CD4-positive, alpha-beta memory T cell (primary cell): ENCODE measurements around the gene ACKR2. TPM values are rescaled to one million over a fixed set of nuclear protein-coding genes. Genes with fewer than 3 reads are reported as not detected.
A peak's percentile ranks its signal among the peaks of the same experiment; 100 is the strongest.

ENCODE experiments used
- CTCF ChIA-PET: fragments of 350-600 bp; sonication (Branson Sonifier 250); formaldehyde crosslinking; loops from one replicate; lab custom pipeline; 2021; ENCODE audit warnings: inconsistent platforms; ENCODE audit not compliant: partially characterized antibody; lab: Charles Lee
- POLR2A ChIA-PET: fragments of 350-600 bp; sonication (Branson Sonifier 250); formaldehyde crosslinking; loops from one replicate; lab custom pipeline; 2021; ENCODE audit not compliant: partially characterized antibody; lab: Charles Lee
- DNase-seq, 5 donors: peaks; one replicate each; pipeline versions ENCODE4 v3.0.0 to v3.0.0-alpha.2; 2020 to 2022; ENCODE audit warnings: mixed read lengths in 1 of 5
- H3K27ac ChIP-seq: one replicate; pipeline ENCODE4 v1.7.0; 2013; ENCODE audit warnings: low read depth, low read length
- H3K27me3 ChIP-seq: 2 replicates; pipeline ENCODE4 v1.7.0; 2013; ENCODE audit warnings: mild to moderate bottlenecking, low read length, moderate library complexity; ENCODE audit not compliant: insufficient read depth
- H3K36me3 ChIP-seq: 2 replicates; pipeline ENCODE4 v1.7.0; 2013; ENCODE audit warnings: mild to moderate bottlenecking, low read length, moderate library complexity; ENCODE audit not compliant: insufficient read depth
- H3K4me1 ChIP-seq: 2 replicates; pipeline ENCODE4 v1.7.0; 2013; ENCODE audit warnings: mild to moderate bottlenecking, low read length, moderate library complexity; ENCODE audit not compliant: insufficient read depth
- H3K4me3 ChIP-seq, 2 donors: one replicate each; pipeline ENCODE4 v1.7.0; 2013; ENCODE audit warnings: low read length in 2 of 2, mild to moderate bottlenecking in 1 of 2
- H3K9me3 ChIP-seq, 2 donors: one replicate each; pipeline ENCODE4 v1.7.0; 2013; ENCODE audit warnings: low read length in 2 of 2, control low read depth in 1 of 2; ENCODE audit not compliant: control insufficient read depth in 1 of 2
- H3K27ac Mint-ChIP-seq, 7 donors: one replicate each; pipeline ENCODE4 v1.8.0; 2020 to 2021; ENCODE audit warnings: mixed read lengths in 7 of 7, mild to moderate bottlenecking in 6 of 7, inconsistent platforms in 3 of 7, moderate library complexity in 3 of 7
- H3K27me3 Mint-ChIP-seq, 2 donors: one replicate each; pipeline ENCODE4 v1.8.0; 2020 to 2021; ENCODE audit warnings: mixed read lengths in 2 of 2
- H3K36me3 Mint-ChIP-seq, 2 donors: one replicate each; pipeline ENCODE4 v1.8.0; 2020 to 2021; ENCODE audit warnings: mixed read lengths in 2 of 2, inconsistent platforms in 1 of 2, mild to moderate bottlenecking in 1 of 2
- H3K4me1 Mint-ChIP-seq, 4 donors: one replicate each; pipeline ENCODE4 v1.8.0; 2020 to 2021; ENCODE audit warnings: mixed read lengths in 4 of 4, mild to moderate bottlenecking in 1 of 4
- H3K4me3 Mint-ChIP-seq, 8 donors: one replicate each; pipeline ENCODE4 v1.8.0; 2020 to 2021; ENCODE audit warnings: mixed read lengths in 8 of 8, mild to moderate bottlenecking in 7 of 8, moderate library complexity in 6 of 8, inconsistent platforms in 3 of 8
- H3K9me3 Mint-ChIP-seq, 8 donors: one replicate each; pipeline ENCODE4 v1.8.0; 2020 to 2021; ENCODE audit warnings: mixed read lengths in 8 of 8, mild to moderate bottlenecking in 5 of 8, inconsistent platforms in 3 of 8, moderate library complexity in 1 of 8
- intact Hi-C: fragments of 100-400 bp; cut with micrococcal nuclease; formaldehyde crosslinking; loops from one replicate; pipeline ENCODE4 v1.15.1; 2023
- polyA plus RNA-seq, 2 donors: library from polyadenylated mRNA; unstranded; fragments of 300-500 nt; fragmentation: Illumina TruSeq; gene quantifications; one replicate each; pipeline ENCODE4 v1.2.3, GENCODE V29; 2021
- total RNA-seq, 2 experiments: library from RNA; stranded (reverse); gene quantifications; one replicate each; pipeline ENCODE4 v1.2.3, GENCODE V29; 2021

Gene ACKR2
- total and polyA plus RNA-seq, 4 experiments from 2014 or later: 0.28 to 0.49 TPM; not detected in 2

DNA sequence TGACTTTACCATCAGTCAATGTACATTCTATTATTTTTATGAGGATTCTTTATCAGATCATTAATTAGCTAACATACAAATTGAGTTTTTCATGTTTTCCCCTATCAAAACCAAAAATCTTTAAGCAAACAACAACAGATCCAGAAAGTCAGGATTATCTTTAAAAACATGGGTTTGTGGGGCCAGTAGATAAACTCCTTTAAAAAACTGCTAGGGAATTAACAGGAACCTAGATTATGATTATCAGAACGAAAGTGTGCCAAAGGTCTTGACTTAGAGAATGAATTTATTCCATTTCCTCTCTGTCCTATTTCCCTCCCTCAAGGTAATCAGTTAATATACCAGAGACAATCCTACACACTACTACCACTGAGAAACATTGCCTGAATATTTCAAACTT, 23.0 kb upstream of the ACKR2 start:
- CTCF ChIA-PET: interaction anchor here (11.6 kb wide), 1 partner anchor 93 kb away, joined by 156 read pairs; the partner anchor contains the start of gene CYP8B1
- no peaks in the 10 kb centered on the region for H3K4me1 ChIP-seq
- peak overlapping the region in 5 of 7 donors; percentile 3 to 40 (median 26) for H3K27ac Mint-ChIP-seq
- no peaks in the 10 kb centered on the region for H3K9me3 ChIP-seq
- H3K9me3 Mint-ChIP-seq: no peaks in the 10 kb centered on the region
- DNase-seq: no peak
- H3K27me3 ChIP-seq: no peaks in the 10 kb centered on the region
- no peak overlapping the region for H3K27ac ChIP-seq
- no peak overlapping the region for H3K4me3 Mint-ChIP-seq
- no peaks in the 10 kb centered on the region for H3K27me3 Mint-ChIP-seq
- peaks cover 5% of the 10 kb centered on the region for H3K36me3 ChIP-seq
- peaks cover 23 to 42% of the 10 kb centered on the region in 2 donors for H3K36me3 Mint-ChIP-seq
- POLR2A ChIA-PET: interaction anchor here (0.5 kb wide), 1 partner anchor 889 kb away, joined by 3 read pairs; no protein-coding TSS in a partner anchor
- no peak overlapping the region for H3K4me3 ChIP-seq
- intact Hi-C loops: no loop called here
- H3K4me1 Mint-ChIP-seq: peaks cover 4 to 13% (median 9%) of the 10 kb centered on the region in 4 donors

DNA sequence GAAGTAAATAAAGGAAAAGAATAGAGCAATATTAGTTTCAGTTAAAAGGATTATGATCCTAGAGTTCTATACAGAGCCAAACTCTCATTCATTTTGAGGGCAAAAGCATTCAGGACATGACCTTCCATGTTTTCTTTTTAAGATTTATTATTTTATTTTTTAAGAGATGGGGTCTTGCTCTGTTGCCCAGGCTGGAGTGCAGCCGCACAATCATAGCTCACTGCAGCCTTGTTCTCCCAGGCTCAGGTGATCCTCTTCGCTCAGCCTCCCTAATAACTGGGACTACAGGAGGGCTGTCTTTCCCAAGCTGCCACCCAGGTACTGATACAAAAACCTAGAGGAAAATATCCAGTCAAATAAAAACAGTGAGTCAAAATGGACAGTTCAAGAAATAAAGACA, 22.6 kb upstream of the ACKR2 start:
- Mint-ChIP-seq H3K27ac (peak overlapping the region in 3 of 7 donors; percentile 14 to 68 (median 29)), H3K36me3 (peaks cover 25 to 45% of the 10 kb centered on the region in 2 donors), H3K27me3 (no peaks in the 10 kb centered on the region), H3K4me3 (no peak overlapping the region), H3K9me3 (no peaks in the 10 kb centered on the region), H3K4me1 (peaks cover 6 to 14% (median 9%) of the 10 kb centered on the region in 4 donors)
- H3K4me1 ChIP-seq: no peaks in the 10 kb centered on the region
- H3K27me3 ChIP-seq: no peaks in the 10 kb centered on the region
- no peak overlapping the region for H3K27ac ChIP-seq
- no peak for DNase-seq
- H3K36me3 ChIP-seq: peaks cover 5% of the 10 kb centered on the region
- ChIA-PET POLR2A (interaction anchor here (0.5 kb wide), 1 partner anchor 888 kb away, joined by 3 read pairs; no protein-coding TSS in a partner anchor), CTCF (interaction anchor here (11.6 kb wide), 1 partner anchor 93 kb away, joined by 156 read pairs; the partner anchor contains the start of gene CYP8B1)
- H3K9me3 ChIP-seq: no peaks in the 10 kb centered on the region
- intact Hi-C loops: no loop called here
- H3K4me3 ChIP-seq: no peak overlapping the region

DNA sequence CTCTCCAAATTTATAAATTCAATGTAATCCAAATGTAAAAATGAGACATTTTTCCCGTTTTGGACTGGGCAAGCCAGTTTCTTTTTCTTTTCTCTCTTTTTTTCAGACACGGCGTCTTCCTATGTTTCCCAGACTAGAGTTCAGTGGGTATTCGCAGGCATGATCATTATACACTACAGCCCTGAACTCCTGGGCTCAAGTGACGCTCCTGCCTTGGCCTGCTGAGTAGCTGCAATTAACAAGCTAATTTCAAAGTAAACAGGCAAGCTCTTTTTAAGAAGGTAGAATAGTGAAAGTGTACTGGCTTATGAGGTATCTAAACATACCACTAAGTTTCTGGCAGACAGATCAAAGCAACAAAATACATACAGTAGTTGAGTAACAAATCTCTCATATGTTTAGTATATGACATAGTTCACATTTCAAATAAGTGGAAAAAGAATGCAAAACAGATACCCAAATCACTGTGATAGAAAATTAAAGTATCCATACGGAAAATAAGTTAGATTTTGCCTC, 18.5 kb upstream of the ACKR2 start:
- peaks cover 25 to 37% of the 10 kb centered on the region in 2 donors for H3K36me3 Mint-ChIP-seq
- POLR2A ChIA-PET: no interaction called here
- Histone ChIP-seq H3K36me3 (no peaks in the 10 kb centered on the region), H3K9me3 (no peaks in the 10 kb centered on the region), H3K4me1 (no peaks in the 10 kb centered on the region), H3K27me3 (no peaks in the 10 kb centered on the region), H3K27ac (no peak overlapping the region), H3K4me3 (no peak overlapping the region)
- intact Hi-C loops: no loop called here
- peak overlapping the region in 1 of 8 donors; percentile 24 for H3K4me3 Mint-ChIP-seq
- H3K27ac Mint-ChIP-seq: peak overlapping the region in 1 of 7 donors; percentile 15
- no peaks in the 10 kb centered on the region for H3K9me3 Mint-ChIP-seq
- peaks cover 7 to 24% (median 17%) of the 10 kb centered on the region in 4 donors for H3K4me1 Mint-ChIP-seq
- no peaks in the 10 kb centered on the region for H3K27me3 Mint-ChIP-seq
- CTCF ChIA-PET: interaction anchor here (1.0 to 1.8 kb wide), 2 partner anchors 11 to 49 kb away, joined by 3 to 4 read pairs; no protein-coding TSS in a partner anchor
- no peak for DNase-seq

DNA sequence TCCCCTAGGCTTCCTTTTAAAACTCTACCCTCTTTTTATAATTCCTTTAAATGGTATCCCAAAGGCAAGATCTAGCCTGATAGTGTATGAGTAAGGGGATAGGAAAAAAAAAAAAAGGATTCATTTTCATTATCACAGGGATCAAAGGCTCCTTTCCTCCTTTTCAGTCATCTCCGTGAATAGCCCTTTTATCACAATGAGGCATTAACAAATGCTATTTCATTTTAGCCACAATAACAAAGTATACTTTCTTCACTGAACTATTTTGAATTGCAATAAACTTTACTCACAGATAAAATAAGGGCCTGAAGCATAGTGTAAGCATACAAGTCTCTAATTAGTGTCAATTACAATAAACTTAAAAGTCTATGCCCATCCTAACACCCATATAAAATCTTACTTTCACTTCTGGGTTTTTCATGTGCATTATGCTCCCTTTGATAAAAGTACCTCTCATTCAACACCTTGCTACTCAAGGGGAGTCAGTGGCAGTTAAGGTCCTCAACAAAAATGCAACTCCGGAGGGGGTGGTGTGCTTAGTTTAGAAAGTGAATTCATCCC, 13.5 kb upstream of the ACKR2 start:
- Mint-ChIP-seq H3K27ac (peak overlapping the region in 1 of 7 donors; percentile 1), H3K36me3 (peaks cover 12 to 20% of the 10 kb centered on the region in 2 donors), H3K4me3 (no peak overlapping the region), H3K27me3 (no peaks in the 10 kb centered on the region), H3K9me3 (peaks cover 0 to 2% (median 0%) of the 10 kb centered on the region in 8 donors), H3K4me1 (peaks cover 19 to 22% (median 22%) of the 10 kb centered on the region in 4 donors)
- Histone ChIP-seq H3K27me3 (no peaks in the 10 kb centered on the region), H3K4me3 (no peak overlapping the region), H3K27ac (no peak overlapping the region), H3K4me1 (peaks cover 6% of the 10 kb centered on the region), H3K36me3 (no peaks in the 10 kb centered on the region), H3K9me3 (no peaks in the 10 kb centered on the region)
- intact Hi-C loops: no loop called here
- ChIA-PET POLR2A (interaction anchor here (0.8 kb wide), 1 partner anchor 8 kb away, joined by 3 read pairs; the partner anchor contains the start of gene HIGD1A), CTCF (interaction anchor here (1.0 to 2.2 kb wide), 5 partner anchors 8 to 86 kb away, joined by 3 to 7 read pairs (median 5); partner anchors contain the start of gene HIGD1A)
- DNase-seq: no peak

DNA sequence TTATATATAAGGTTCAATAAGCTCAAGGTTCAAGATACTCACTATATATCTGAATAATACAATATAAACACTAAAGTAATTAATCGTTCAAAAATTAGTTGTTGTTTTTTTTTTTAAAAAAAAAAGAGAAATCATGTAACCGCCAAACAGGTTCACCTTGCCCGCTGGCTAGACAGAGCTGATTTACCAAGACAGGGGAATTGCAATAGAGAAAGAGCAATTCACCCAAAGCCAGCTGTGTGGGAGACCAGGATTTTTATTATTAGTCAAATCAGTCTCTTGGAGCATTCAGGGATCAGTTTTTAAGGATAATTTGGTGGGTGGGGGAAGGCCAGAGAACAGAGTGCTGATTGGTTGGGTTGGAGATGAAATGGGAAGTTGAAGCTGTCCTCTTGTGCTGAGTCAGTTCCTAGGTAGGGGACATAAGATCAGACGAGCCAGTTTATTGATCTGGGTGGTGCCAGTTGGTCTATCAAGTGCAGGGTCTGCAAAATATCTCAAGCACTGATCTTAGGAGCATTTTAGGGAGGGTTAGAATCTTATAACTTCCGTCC, 12.8 kb upstream of the ACKR2 start:
- Histone ChIP-seq H3K27me3 (no peaks in the 10 kb centered on the region), H3K4me1 (peaks cover 13% of the 10 kb centered on the region), H3K36me3 (no peaks in the 10 kb centered on the region), H3K27ac (no peak overlapping the region), H3K4me3 (no peak overlapping the region), H3K9me3 (no peaks in the 10 kb centered on the region)
- no peak for DNase-seq
- no peaks in the 10 kb centered on the region for H3K27me3 Mint-ChIP-seq
- peaks cover 0 to 2% (median 0%) of the 10 kb centered on the region in 8 donors for H3K9me3 Mint-ChIP-seq
- intact Hi-C loops: no loop called here
- ChIA-PET CTCF (interaction anchor here (1.0 to 1.2 kb wide), 3 partner anchors 16 to 85 kb away, joined by 4 to 7 read pairs (median 5); no protein-coding TSS in a partner anchor), POLR2A (no interaction called here)
- no peak overlapping the region for H3K4me3 Mint-ChIP-seq
- H3K4me1 Mint-ChIP-seq: peaks cover 21 to 25% (median 22%) of the 10 kb centered on the region in 4 donors
- peak overlapping the region in 1 of 7 donors; percentile 62 for H3K27ac Mint-ChIP-seq
- peaks cover 12 to 16% of the 10 kb centered on the region in 2 donors for H3K36me3 Mint-ChIP-seq

DNA sequence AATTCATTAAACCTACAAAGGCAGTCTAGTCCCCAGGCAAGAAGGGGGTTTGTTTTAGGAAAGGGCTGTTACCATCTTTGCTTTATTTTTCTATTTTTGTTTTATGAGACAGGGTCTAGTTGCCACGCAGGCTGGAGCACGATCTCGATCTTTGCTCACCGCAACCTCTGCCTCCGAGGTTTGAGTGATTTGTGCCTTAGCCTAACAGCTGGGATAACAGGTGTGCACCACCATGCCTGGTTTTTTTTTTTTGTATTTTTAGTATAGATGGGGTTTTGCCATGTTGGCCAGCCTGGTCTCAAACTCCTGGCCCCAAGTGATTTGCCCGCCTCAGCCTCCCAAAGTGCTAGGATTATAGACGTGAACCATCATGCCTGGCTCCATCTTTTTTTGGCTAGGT, 9.9 kb upstream of the ACKR2 start:
- POLR2A ChIA-PET: no interaction called here
- Histone ChIP-seq H3K4me3 (no peak overlapping the region), H3K27me3 (no peaks in the 10 kb centered on the region), H3K9me3 (no peaks in the 10 kb centered on the region), H3K27ac (no peak overlapping the region), H3K36me3 (no peaks in the 10 kb centered on the region), H3K4me1 (peaks cover 32% of the 10 kb centered on the region)
- Mint-ChIP-seq H3K36me3 (peaks cover 0 to 10% of the 10 kb centered on the region in 2 donors), H3K9me3 (peaks cover 0 to 2% (median 0%) of the 10 kb centered on the region in 8 donors), H3K4me1 (peaks cover 28 to 49% (median 34%) of the 10 kb centered on the region in 4 donors), H3K27ac (peak overlapping the region in 1 of 7 donors; percentile 53), H3K27me3 (no peaks in the 10 kb centered on the region), H3K4me3 (peak overlapping the region in 1 of 8 donors; percentile 4)
- CTCF ChIA-PET: interaction anchor here (0.9 kb wide), 1 partner anchor 42 kb away, joined by 3 read pairs; no protein-coding TSS in a partner anchor
- intact Hi-C loops: no loop called here
- no peak for DNase-seq
